Superior temporal gyrus (tissue), 1 donor: Measurements from ENCODE around the gene INAFM2.

Source experiments
- DNase-seq: peaks from one replicate; pipeline ENCODE4 v3.0.0-alpha.2; 2016; ENCODE audit errors: extremely low spot score

Gene INAFM2

DNA sequence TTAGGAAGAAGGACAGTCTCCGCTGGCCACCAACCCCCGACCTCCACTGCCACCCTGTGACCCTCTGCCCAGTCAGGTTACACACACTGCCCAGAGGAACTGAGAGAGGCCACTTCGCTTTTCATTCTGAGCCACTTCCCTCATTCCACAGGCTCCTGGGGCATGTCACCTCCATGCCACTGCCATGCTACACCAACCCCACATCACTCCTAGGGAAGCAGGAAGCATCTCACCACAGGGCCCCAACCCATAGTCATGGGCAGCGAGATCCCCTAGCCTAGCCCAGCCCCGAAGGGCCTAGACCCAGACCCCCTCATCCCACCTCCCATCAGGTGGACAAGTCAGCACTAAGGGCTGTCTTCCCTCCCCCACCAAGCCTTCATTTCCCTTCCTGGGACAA lies 17.1 kb upstream of the INAFM2 start:
- no peak for DNase-seq

DNA sequence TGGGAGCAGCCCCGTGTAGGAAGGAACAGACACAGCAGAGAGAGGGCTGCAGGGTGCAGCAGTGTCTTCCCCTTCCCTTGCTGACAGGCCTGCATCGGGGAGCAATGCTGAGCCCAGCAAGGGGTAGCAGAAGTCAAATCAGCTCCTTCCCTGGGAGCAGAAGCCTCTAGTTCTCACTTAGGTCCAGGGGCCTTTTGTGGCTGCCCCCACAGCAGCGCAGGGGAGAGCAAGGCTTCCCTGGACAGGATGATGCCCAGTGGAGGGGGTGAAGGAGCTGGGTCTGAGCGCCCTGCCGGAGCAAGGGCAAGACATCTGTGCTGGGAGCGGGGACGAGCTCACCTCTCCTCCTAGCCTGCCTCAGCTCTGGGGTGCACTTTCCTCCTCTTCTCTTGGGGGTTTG lies 16.6 kb upstream of the INAFM2 start:
- no peak for DNase-seq

DNA sequence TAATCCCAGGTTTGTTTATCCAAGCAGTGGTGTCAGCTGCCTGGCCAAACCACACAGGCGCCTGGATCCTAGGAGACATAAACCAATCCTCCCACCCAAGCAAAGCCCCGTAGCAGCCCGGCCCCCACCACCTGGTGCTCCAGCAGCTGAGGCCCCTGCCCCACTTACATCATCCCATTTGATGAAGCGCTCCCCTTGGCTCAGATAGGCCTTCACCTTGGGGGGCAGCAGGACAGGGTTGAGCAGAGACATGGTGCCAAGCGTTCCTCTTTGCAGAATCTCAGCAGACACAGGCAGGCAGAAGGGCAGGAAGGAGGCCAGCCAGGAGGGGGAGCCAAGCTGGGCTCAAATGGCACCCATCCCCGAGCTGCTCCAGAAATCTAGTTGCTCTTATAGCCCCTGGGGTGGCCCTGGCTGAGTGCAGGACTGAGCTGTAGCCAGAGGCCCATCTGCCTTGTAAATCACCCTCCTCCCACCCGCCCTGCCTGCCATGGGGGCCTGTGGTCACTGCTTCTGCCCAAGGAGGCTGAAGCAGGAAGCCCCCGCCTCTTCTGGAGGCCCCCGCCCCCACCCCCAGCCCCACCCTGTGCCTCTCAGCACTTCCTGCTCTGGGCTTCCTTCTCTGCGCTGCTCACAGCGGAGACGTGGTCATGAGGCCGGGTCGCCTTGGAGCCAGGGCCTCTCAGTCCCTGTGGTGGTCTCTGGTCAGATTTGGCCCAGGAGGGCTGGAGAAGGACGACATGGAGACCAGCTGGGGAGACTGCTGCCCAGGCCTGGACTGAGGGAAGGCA lies 15.9 kb upstream of the INAFM2 start, which contains the start of gene PLCB2:
Gene PLCB2 (minus strand): TSS at position 515 of the 791 bp plus-strand sequence. CDS start 263 bp downstream, at position 252.
- DNase-seq: no peak

DNA sequence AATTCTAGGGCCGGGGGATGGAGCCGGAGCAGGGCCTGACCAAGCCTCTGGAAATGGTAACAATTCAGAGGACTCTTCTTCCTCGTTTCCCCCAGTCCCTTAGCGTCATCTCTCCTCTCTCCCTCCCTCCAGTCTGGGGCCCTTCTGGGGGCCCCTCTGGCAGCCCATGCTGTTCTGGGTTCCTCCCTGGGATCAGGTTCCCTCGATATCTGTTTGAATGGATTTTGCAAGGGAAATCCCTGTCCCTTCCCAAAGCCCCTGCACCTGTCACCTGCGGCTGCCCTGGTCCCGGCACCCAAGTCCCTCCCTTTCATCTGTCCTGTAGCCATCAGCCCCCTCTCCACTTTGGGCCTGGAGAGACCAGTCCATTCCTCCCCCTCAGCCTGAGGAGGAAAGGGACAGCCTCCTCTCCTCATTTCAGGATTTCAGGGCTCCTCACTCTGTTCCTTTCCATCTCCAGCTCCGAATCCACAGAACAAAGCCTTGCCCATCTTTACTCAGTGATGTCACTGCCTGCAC lies 14.1 kb upstream of the INAFM2 start:
- DNase-seq: no peak

DNA sequence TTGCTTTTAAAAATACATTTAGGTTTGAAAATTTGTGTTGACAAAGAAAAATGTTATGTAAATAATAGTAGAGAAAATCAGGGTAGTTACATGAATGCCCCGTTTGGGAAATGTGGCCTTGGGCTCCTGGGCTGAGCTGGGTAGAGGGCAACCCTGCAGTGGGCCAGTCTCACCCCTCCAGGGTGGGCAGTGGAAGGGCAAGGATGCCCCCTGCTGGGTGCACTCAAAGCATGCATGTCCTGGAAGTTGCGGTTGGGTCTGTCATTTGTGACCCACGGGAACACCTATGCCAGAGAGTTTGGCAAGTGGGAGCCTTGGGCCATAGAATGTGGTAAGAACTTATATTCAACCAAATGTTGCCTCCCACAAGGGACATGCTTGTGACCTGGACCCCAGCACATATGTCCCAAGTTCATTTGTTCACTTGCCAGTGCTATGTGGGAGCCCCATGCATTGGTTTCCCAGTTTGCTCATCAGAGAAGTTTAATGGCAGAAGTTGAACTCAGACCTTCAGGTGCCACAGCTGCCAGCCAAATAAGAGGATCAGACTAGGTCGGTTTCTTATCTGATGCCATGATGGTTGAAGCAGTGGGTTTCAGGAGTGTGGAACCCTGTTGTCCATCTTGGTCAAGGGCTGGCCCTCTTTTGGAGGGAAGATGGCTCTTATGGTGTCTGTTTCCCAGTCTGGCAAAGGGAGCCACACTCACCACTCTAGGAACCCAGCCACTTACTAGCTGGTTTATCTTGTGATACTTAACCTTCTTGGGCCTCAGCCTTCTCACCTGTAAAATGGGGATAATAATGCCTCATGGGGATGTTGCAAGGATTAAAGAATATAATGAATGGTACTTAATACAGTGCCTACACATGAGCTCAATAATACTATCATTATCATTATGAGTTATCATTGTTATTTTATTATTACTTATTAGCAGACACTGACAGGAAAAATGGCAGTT lies 13.2 kb upstream of the INAFM2 start:
- DNase-seq: peak; percentile 56

DNA sequence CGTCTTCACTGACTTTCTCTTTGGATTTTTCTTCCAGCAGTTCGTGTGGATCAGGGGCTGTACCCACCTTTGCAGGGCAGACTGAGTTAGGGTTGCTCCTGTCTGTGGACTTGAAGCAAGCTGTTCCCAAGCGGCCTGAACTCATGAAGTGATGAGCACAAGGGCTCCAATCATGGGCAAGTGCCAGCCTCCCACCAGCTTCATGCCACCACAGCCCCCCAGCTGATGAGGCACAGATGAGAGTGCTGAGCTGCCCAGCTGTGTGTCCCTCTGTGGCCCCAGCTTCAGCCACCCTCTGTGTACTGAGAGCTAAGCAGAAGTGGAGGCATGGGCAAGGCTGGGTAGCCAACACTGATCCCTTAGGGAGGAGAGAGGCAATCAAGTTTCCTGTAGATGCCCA lies 12.5 kb upstream of the INAFM2 start:
- no peak for DNase-seq

DNA sequence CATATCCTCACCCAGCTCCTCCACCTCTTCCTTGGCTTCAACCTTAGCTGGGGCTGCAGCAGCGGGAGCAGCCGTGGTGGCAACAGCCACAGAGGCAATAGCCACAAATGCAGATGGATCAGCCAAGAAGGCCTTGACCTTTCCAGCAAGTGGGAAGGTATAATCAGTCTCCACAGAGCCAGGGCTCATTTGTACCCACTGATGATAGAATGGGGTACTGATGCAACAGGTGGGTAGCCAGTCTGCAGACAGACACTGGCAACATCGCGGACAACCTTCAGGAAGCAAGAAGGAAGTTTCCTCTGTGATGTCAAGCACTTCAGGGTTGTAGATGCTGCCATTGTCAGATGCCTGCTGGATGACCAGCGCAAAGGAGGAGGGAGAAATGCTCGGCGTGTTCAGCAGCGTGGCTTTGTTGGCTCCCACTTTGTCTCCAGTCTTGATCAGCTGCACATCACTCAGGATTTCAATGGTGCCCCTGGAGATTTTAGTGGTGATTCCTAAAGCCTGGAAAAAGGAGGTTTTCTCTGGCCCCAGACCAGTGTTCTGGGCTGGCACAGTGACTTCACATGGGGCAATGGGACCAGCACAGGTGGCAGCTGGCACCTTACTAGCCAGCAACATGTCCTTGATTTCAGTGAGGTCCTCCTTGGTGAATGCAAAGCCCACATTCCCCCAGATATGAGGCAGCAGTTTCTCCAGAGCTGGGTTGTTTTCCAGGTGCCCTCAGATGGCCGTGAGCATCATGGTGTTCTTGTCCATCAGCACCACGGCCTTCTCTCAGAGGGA lies 10.9 kb upstream of the INAFM2 start:
- no peak for DNase-seq

DNA sequence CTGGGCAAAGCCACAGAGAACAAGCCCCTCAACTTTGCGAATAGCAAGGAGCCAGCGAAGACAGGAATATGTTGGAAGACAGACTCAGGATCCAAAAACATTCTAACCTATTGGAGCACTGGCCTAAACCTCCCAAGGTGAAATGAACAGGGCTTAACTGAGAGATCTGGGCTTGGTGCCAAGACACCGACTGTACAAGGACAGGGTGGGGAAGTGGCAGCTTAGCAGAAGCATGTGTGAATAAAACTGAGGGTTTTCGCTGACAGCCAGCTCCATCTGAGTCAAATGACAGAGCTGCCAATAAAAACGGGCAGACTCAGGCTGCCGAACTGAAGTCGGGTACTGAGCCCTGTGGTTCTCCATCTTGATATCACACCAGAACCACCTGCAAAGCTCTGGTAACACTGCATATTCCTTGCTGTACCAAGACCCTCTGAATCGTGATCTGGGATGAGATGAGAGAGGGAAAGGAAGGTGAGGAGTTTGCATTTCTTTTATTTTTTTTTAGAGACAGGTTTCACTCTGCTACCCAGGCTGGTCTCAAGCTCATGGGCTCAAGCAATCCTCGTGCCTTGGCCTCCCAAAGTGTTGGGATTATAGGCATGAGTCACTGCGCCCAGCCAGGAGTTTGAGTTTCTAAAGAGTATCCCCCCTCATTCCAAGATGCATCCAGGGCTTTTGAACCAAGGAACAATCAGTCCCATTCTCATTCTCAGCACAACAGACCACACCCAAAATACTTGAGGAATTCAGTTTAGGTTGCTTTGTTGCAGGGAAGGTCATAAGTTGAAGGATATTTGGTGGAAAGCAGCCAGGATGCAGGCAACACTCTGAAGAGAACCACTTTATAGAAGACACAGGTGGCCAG lies 9.7 kb upstream of the INAFM2 start:
- no peak for DNase-seq

DNA sequence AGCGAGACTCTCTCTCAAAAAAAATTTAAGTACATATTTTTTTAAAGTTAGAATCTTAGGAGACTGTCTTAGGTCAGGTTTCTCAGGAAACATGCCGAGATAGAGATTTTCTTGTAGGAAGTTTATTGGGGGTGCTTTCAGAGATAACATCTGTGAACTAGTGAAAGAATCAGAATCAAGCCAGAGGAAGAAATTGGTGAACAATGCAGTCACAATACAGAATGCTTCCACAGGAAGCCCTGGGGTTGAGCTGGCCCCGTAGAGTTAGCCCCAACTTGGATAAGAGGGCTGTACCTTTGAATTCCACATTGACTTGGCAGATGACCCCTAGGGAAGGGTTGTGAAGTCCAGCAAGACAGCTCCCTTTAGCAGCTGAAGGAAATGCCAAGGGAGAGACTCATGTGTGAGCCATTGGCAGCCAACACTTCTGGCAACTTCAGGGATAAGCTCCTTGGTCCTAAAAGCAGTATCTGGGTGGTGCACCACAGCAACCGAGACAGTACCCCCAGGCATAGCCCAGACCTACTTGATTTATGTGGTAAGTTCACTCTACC lies 8.7 kb upstream of the INAFM2 start:
- no peak for DNase-seq

DNA sequence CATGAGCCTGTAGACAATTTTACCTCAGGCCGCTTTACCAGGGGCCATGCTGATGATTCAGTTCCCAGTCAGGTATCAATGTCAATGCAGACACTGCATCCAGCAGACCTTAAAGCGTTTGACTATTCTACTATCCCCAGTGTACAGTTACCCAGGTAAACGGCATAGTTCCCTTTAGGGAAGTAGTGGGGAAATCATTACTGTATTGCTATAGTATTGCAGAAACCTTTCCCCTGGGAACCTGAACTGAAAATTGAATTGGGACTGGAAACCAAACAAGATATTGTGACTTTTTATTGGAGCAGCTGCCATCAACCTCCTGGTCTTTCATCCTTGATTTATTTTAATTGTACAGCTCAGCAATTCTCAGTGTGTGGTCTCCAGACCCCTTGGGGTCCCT lies 6.6 kb upstream of the INAFM2 start:
- DNase-seq: no peak

DNA sequence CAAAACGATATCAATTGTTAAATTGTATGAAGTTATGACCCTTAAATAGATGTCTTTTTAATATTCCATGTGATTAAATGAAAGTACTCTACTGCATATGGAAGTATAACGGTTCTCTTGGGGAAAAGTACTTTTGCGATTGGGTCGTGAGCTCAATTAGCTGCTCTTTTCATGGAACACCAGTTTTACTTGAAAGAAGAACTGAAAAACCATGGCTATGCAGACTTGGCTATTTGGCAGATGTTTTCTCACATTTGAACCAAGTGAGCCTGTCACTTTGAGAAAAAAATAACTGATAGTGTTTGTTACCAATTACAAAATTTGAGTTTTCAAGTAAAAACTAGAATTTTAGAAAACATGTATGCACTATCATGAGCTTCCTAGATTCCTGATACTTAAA lies 5.9 kb upstream of the INAFM2 start:
- no peak for DNase-seq

DNA sequence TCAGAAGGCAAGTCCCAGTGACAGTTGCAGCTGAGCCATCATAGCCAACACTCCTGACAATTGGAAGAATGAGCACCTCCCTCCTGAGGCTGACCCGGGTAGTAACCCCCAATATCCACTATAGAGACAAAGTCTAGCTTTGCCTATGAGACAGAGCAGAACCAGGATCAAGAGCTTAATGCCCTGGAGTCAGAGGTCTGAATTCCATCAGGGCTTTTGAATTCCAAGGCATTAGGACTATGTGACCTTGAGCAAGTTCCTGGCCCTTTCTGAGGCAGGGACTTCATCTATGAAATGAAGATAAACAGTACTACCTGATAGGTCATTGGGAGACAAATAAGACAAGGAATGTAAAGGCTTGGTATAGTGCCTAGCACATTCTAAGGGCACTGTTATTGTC lies 3.1 kb upstream of the INAFM2 start:
- no peak for DNase-seq

DNA sequence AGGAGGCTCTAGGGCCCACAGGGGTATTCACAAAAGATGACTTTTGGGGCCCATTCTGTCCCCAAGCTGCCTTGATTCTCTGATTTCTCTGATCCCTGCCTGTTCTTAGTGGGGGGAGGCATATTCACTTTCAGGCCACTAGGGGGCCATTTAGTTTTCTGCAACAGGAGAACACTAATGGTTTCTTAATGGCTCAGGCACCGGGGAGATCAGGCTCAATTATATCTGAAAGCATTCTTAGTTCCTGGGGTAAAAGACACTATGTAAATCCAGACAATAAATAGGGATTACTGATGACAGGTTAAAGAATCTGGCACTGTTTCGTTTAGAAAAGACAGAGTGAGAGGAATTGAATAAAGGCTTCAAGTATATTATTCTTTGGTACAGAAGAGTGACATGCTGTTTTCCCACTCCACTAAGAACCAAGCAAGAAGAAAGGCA lies 2.5 kb upstream of the INAFM2 start:
- DNase-seq: peak; percentile 93

DNA sequence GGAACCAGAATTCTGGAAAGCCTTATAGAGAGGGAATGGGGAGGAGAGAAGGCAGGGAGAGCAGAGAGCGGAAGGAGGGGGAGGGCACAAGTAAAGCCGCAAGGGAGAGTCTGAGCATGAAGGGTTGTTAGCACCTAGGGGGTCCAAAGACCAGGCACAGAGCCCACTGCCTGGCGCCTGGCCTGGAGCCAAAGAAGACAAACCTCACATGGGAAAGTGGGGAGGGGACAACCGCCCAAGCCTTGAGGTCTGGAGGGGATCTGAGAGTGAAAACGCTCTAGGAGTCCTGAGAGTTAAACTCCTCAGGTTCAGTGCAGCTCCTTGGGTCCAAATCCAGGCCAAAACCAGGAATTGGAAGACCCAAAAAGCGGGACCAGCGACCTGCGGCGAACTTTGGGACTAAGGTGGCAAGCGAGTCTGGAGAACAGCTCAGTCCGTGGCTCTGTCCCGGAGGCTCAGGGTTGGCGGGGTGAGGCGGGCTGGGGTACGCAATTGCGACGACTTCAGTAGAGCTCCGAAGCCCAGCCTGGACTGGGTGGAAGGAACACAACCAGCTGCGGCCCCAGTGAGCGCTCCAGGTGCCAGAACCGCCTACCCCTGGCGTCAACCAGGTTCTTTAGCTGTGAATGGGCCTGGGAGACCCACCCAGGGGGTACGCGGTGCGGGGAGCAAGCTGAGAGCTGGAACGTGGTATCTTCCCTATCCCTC lies 807 bp upstream of the INAFM2 start:
- DNase-seq: no peak

DNA sequence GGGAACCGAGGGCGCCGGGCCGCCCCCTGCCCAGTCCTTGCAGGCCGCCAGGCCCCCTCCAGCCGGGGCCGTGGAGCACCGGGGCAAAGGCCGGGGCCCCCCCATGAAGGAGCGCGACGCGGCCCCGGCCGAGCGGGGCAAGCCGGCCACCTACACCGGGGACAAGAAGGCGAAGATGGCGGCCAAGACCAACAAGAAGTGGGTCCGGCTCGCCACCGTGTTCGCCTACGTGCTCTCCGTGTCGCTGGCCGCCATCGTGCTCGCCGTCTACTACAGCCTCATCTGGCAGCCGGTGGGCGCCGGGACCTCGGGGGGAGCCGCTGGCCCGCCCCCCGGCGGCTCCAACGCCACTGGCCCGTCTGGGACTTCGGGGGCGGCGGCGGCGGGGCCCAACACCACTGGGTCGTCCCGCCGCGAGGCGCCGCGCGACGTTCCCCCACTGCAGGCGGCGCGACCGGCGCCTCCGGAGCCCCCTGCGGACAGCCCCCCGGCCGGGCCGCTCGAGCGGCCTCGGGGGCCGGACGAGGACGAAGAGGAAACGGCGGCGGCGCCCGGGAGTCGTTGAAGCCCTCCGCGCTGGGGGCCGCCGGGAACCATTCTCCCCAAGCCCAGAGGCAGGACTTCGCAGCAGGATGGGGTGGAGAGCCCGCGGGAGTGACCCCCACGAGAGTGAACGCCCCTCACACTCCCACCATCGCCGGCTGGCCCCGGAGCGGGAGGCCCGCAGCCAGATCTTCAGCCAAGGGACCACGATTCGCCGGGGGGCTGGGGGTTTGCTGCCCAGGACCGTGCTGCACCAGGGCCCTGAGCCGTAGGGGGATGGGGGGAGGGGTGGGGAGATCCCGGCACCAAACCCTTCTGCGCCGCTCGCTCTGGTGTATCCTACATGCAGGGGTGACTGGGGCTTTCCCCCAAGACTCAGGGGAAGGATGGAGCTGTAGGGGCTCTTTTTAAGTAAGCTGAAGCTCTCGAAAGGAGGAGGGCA lies 753 bp downstream of the INAFM2 start:
- no peak for DNase-seq

DNA sequence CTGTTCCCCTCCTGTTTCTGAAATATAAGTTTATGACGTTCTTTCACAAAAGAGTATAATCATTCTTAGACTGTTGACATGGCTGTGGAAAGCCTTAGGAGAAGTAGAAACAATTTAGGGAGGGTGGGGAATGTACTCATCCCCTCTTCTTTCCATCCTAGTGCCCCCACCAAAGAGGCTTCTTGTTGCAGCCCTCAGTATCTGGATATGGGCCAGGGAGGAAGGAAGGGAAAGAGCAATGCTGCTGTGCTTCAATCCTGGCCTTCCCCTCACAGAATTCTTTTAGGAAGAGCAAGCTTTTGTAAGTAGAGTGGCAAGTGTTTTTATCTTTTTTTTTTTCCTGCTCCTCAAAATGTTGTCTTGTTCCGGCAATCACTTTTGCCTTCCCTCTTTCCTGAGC lies 1.7 kb downstream of the INAFM2 start:
- DNase-seq: no peak

DNA sequence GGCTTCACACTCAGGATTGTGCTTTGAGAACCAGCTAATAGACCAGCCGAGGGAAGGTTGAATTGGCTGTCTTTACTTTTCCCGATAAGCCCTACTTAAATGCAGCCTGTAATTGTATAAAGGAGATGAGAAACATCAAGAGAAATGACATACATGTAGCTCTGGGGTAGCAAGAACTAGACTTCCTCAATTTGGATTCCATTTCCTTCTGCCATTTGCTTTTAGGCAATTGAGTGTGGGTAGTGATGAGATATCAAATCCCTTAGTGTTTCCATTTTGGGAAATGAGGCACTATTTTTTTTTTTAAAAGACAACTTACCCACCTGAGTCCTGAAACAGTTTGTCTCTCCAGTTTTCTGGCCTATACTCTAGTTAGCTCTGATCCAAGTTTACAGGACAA lies 2.2 kb downstream of the INAFM2 start:
- DNase-seq: no peak

DNA sequence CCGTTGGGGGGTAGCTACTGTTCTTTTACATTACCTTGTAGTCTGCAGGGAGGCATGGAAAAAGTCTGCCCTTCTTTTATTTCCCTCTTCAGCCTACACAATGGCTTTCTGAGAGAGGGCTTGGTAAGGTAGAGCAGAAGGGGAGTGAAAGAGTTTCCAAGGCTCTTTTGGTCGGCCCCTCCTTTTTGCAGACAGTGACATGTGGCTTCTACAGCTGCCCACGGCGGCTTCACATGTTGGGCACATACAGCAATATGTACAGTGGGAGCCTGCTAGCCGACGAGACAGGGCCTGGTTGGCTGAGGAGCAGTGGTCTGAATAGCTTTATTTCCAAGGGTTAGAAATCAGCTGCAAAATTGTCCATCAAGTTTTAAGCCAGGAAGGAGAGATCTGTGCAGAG lies 4.0 kb downstream of the INAFM2 start:
- DNase-seq: no peak

DNA sequence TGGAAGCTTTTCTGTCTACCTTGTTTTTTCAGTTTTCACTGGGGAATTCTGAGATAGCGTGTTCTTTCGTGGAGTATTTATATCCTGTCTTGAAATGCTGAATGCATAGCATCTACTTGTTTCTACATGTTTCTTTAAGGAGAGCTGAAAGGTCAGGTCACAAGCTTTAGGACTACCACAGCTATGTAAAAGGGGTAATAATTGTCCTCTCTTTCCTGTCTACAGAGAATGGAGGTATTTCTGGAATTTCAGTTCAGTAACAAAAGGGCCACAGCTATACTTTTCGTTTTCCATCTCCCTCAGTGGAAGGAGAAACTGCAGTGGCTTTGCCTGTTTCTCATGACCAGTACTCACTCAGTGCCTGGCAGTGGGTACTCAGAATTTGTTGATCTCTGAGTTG lies 4.7 kb downstream of the INAFM2 start:
- no peak for DNase-seq
